GM19238 (cell line): Measurements from ENCODE around the gene CMSS1.

ENCODE experiments used
- DNase-seq: peaks from one replicate; pipeline ENCODE4 v3.0.0; 2011; ENCODE audit warnings: low spot score; ENCODE audit not compliant: insufficient read length

CMSS1 gene

DNA sequence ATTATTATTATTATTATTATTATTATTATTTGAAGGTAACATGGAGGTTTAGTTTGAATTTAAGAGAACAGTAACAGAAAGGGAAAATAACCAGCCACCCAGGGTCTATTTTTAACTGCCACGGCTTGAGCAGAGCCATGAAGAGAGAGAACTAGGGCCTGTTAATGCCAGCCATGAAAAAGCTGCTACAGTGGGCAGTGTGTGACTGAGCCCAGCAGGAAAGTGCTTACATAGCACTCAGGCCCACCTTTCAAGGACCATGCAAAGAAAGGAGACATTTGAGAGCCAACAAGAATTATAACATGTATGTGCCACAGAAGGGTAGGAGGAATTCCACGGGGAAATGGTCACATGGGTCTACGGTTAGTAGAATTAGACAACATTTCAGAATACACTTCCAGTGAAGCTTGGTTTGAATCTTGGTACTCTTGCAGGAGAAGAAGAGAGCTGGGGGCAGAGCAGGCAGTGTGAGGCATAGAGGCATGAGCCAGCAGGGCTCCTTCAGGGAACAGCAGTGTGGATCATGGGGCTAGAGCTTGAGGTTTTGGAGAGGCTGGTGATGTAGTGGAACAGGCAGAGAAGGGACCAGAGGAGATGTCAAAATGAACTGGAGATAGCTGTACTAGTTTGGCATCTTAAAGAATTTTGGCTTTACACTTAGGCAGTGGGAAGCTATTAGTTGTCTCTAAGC is 140.7 kb downstream of the CMSS1 start:
- DNase-seq: no peak

DNA sequence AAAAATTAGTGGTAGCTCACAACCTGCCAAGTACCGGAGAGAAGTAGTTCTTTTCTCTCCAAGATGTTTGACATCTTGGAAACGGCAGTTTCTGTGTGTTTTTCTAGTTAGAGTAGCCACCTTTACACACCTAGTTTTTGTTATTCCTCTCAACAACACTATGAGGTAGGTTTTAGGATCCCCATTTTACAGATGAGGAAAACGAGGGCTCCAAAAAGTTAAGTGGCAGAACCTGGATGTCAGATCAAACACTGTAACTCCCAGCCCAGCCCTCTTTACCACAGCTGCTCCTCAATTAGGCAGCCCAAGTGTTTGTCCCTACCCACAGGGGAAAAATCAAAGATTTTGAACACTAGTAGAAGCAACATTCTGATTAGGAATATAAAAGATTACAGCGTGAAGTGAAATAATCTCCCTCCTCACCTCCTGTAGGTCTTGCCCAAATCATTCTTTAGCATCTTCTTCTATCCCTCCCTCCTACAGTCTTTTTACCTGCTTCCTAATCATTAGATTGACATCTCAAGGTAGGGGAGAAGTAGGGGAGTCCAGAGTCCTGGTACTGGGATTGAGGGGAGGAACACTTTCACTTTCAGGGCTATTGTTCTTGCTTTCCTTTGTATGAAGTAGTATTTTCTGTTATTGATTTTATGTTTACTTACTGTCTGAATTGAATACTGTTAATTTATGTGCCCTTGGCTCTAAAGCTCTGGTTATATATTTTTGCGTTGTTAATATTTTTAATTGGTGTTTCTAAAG is 142.6 kb downstream of the CMSS1 start:
- no peak for DNase-seq

DNA sequence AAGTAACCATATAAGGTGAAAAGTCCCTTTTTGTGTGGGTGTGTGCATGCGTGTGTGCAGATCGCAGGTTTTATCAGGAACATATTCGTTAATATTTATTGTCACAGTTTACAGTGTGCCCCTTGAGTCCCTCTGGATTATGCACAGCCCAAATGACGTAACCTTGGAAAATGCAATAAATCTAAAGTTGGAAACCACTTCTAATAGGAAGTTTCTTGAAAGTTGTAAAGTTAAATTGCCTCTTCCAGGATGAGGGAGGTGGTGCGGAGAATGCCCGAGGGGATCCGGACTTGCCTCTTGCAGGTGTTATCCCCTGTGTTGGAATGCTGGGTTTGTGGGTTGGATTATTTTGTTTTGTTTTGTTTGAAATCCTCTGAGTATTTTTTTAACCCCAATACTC is 143.3 kb downstream of the CMSS1 start:
- no peak for DNase-seq

- DNase-seq: no peak
Measured at GRCh38 chr3:99961756-99962515, 144.3 kb downstream of the CMSS1 start.

DNA sequence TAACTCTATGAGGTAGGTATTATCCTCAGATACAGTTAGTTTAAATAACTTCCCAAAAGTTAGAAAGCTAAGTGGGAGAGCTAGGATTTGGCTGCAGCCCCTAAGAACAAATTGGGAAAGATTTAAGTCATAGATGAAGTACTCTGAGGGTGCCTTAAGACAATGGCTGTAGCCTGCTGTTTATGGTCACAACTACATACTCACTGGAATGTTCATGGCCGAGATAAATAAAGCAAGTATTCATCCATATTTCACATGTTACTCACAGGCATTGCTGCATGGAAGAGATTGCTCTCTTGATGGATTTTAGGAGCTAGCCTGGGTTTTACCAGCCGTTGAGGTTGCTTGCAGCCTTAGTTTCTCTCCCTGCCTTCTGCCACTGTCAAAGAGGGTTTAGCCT is 145.0 kb downstream of the CMSS1 start:
- no peak for DNase-seq

- no peak for DNase-seq
Measured at GRCh38 chr3:99965077-99965476, 147.4 kb downstream of the CMSS1 start.

DNA sequence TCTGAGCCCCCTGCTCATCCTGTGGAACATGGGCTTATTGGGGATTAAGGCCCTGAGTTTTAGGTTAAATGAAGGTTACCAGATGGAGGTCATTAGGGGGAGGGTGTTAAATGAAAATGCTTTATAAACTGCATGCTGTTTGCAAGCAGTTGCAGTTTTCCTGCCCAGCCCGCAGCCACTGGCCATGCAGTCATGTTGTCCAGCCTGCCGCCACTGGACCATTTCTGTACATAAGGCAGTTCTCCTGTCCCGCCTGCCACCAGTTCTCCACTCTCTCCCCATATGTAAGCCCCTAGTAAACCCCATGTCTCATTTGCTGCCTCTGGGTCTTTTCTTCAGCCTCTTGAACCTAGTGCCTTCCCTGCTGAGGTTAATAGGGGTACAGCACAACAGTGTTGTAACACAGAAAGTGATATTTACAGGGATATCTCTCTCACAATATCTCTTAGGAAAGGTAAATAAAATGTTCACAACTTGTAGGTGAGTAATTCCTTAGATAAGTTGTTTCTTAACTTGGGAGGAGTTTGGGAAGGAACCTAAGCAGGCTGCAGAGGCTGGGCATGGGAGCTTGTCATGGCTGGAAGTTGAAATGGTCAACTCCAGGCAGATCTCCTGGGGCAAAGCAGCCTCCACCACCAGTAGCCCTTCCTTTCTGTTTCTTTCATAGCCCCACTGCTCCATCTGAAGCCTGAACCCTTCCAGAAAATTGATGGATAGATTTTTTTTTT is 148.2 kb downstream of the CMSS1 start:
- DNase-seq: no peak

DNA sequence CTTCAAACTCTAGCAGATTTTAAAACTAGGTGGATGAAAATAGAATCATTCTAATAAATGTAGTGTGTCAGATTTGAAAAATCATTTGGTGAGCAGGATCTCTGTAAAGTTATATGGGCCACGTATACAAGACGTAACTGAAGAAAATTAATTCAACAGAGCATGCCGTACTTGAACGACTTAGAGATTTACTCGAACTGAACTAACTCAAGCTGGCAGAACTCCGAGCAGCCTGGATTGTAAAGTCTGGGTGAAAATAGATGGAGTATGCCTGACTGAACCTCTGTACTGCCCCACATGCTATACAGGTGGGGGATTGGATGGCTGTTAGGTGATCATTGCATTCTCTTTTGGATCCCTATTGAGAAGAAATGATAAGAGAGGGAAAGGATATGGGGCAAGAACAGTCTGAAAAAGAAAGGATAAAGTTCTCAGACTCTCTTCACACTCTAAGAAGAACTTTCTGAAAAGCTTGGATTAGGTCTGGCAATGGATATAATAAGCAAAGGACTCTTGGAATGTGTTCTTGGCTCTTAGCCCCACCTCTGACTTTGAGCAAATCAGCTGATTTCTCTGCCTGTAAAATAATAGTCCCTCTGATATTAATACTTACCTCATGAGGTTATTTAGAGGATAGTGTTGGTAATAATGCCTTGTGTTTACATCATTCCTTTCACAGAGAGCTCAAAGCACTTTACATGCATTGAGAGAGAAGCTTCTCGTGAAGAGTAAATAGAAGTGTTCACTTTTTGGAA is 149.2 kb downstream of the CMSS1 start:
- DNase-seq: no peak

- no peak for DNase-seq
Measured at GRCh38 chr3:99967796-99968195, 150.1 kb downstream of the CMSS1 start.

DNA sequence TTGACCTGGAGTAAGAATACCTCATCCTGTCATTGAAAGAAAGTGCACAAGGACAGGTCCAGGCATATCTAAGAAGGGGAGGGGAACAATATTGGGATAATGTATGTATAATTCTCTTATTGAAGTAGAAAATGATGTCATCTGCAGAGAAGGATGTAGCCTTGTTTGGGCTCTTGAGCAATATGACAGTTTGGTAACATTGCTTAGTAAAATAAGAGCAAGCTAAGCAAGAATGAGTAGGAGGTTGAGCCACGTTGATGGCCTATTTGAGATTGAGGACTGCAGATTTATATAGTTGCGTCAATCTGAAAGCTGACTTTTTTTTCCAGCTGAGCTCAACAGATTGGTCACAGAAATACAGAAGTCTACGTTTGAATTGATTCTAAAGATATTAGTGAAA is 151.5 kb downstream of the CMSS1 start:
- no peak for DNase-seq

DNA sequence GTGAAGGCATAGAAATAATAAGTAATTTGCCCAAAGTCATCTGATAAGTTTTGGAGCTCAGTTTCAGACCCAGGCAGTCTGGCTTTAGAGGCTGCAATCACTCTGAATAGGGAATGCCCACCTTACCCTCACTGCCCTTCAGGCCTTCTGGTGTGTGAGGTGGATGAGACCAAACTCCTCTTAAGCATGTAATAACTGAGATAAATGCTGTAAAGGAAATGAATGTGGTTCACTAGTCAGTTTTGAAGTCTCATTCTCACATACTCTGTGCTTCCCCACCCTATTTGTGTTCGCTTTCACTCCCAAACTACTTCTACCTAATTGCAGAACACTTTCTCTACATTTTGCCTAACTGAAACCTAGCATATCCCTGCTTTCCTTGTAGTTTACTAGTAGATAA is 152.5 kb downstream of the CMSS1 start:
- no peak for DNase-seq

DNA sequence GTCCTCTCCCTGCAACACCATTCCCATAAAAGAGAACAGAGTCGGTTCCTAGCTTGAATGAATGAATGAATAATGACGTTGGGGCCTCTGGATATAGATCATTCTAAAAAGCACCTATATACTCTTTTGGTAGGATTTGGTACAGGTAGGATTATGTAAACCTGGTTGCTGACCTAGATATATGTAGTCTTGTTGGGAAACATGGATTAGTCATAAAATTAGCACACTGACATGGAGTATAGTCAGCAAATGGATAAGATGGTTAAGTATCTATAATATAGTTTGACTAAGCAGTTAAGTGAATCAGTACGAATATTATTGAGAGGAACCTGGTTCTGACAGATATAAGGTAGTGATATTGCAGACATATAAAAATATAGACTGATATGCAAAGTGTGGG is 154.1 kb downstream of the CMSS1 start:
- DNase-seq: no peak

- DNase-seq: no peak
Measured at GRCh38 chr3:99972380-99973104, 154.9 kb downstream of the CMSS1 start.

DNA sequence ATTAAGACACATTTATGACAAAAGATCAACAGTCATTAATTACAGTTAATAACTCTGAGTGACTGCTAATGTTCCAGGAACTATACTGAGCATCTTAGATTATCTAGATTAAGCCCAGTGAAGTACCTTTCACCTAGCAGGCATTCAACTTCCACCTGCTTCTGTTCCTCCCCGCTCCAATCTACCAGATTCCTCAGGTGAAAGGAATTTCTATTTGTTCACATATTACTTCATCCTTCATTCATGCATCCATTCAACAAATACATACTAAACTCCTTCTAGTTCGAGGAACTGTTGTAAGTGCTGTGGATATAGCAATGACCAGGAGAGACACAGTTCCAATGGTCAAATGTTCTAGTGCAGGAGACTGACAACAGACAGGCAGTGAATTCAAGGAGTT is 157.3 kb downstream of the CMSS1 start:
- DNase-seq: no peak

- no peak for DNase-seq
Measured at GRCh38 chr3:99976584-99976983, 158.9 kb downstream of the CMSS1 start.

- DNase-seq: no peak
Measured at GRCh38 chr3:99978221-99978620, 160.6 kb downstream of the CMSS1 start.

DNA sequence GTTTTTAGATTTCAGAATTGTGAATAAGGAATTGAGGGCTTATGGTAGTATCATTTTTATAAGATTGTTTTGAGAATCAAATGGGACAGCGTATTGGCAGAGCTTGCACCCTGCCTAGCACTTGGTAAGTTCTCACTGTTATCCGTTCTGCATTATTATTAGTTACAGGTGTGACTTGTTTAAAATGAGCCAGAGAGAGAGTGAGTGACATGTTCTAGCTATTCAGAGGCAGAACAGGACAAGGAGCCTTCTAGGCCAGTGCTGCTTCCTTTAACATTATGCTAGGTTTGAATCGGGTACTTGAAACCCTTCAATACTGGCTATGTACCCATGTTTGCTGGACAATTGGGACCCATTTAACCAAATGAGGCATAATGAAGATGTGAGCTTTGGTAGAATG is 162.9 kb downstream of the CMSS1 start:
- DNase-seq: no peak

GRCh38 chr3:99981138-99981537 is 163.5 kb downstream of the CMSS1 start:
- no peak for DNase-seq

- no peak for DNase-seq
Measured at GRCh38 chr3:99982650-99983049, 165.0 kb downstream of the CMSS1 start.

GRCh38 chr3:99984139-99984538 is 166.5 kb downstream of the CMSS1 start:
- no peak for DNase-seq
